GM21360 (cell line): ENCODE results near the gene EXO1.
"Not testable (repeated sequence)": the region's sequence is repeated elsewhere in the genome, so short reads cannot be mapped to it uniquely, and the experiment has no call there.

Experiments
- ATAC-seq: cut with Tn5 transposase; IDR thresholded peaks from one replicate; pipeline ENCODE4 v1.9.1; 2021; ENCODE audit warnings: mild to moderate bottlenecking, moderate library complexity; ENCODE audit not compliant: unreplicated experiment

The EXO1 gene

GRCh38 chr1:241847796-241848685 is at the start of gene EXO1:
EXO1 (plus strand) TSS chr1:241848204; CDS start chr1:241850426, 2,222 bp downstream.
- peak; percentile 95 for ATAC-seq

- no peak for ATAC-seq
Observed at GRCh38 chr1:241799416-241799815, 48.6 kb upstream of the EXO1 start.

- no peak for ATAC-seq
Observed at GRCh38 chr1:241800640-241801039, 47.4 kb upstream of the EXO1 start.

GRCh38 chr1:241802863-241803262 is 45.1 kb upstream of the EXO1 start:
- no peak for ATAC-seq

GRCh38 chr1:241804706-241805105 is 43.3 kb upstream of the EXO1 start:
- not testable (repeated sequence) for ATAC-seq

GRCh38 chr1:241808265-241808664 is 39.7 kb upstream of the EXO1 start:
- ATAC-seq: no peak

GRCh38 chr1:241810769-241811405 is 37.1 kb upstream of the EXO1 start:
- ATAC-seq: no peak

- no peak for ATAC-seq
Observed at GRCh38 chr1:241813768-241814320, 34.2 kb upstream of the EXO1 start.

GRCh38 chr1:241816008-241816407 is 32.0 kb upstream of the EXO1 start:
- no peak for ATAC-seq

GRCh38 chr1:241817331-241817792 is 30.6 kb upstream of the EXO1 start:
- no peak for ATAC-seq

- ATAC-seq: no peak
Observed at GRCh38 chr1:241817956-241818612, 29.9 kb upstream of the EXO1 start.

- no peak for ATAC-seq
Observed at GRCh38 chr1:241819340-241819866, 28.6 kb upstream of the EXO1 start.

GRCh38 chr1:241821363-241821762 is 26.6 kb upstream of the EXO1 start:
- no peak for ATAC-seq

GRCh38 chr1:241822846-241823245 is 25.2 kb upstream of the EXO1 start:
- no peak for ATAC-seq

GRCh38 chr1:241823925-241824324 is 24.1 kb upstream of the EXO1 start:
- ATAC-seq: no peak

- ATAC-seq: no peak
Observed at GRCh38 chr1:241825581-241825980, 22.4 kb upstream of the EXO1 start.

- ATAC-seq: not testable (repeated sequence)
Observed at GRCh38 chr1:241826613-241827012, 21.4 kb upstream of the EXO1 start.

GRCh38 chr1:241827264-241827663 is 20.7 kb upstream of the EXO1 start:
- ATAC-seq: no peak

- ATAC-seq: no peak
Observed at GRCh38 chr1:241828463-241829021, 19.5 kb upstream of the EXO1 start.

- ATAC-seq: no peak
Observed at GRCh38 chr1:241829468-241829867, 18.5 kb upstream of the EXO1 start.
